Ovary (tissue), 9 donors: ENCODE measurements around the gene IL1RAPL2. TPM values are rescaled to one million over a fixed set of nuclear protein-coding genes. Genes with fewer than 3 reads are reported as not detected.

Source experiments
- DNase-seq, 5 donors: peaks; one replicate each; pipeline ENCODE4 v3.0.0-alpha.2; 2019 to 2020
- H3K27ac ChIP-seq, 2 donors: fragments of 200-600 bp; one replicate each; pipeline versions ENCODE4 v1.5.1 to v1.8.0; 2019 to 2022
- H3K27me3 ChIP-seq: fragments of 200-600 bp; one replicate; pipeline ENCODE4 v1.8.0; 2022
- H3K36me3 ChIP-seq: fragments of 200-600 bp; sonication (generic); one replicate; pipeline ENCODE4 v1.5.1; 2019
- H3K4me1 ChIP-seq: one replicate; pipeline ENCODE4 v1.8.1; 2013; ENCODE audit warnings: mild to moderate bottlenecking, moderate library complexity; ENCODE audit not compliant: insufficient read depth
- H3K4me3 ChIP-seq: fragments of 200-600 bp; sonication (generic); one replicate; pipeline ENCODE4 v1.5.1; 2017
- H3K9me3 ChIP-seq, 2 donors: fragments of 200-600 bp in 1 of 2; sonication (generic) in 1 of 2; one replicate each; pipeline versions ENCODE4 v1.5.1 to v1.8.1; 2013 to 2019; ENCODE audit warnings: mild to moderate bottlenecking in 1 of 2, moderate library complexity in 1 of 2
- EP300 ChIP-seq: sonication (generic); formaldehyde crosslinking; IDR thresholded peaks from one replicate; pipeline ENCODE4 v1.6.1; 2017; ENCODE audit warnings: antibody characterized with exemption
- POLR2A ChIP-seq: fragments of 450-650 bp; IDR thresholded peaks from one replicate; pipeline ENCODE4 v1.6.1; 2017; ENCODE audit warnings: antibody characterized with exemption, mild to moderate bottlenecking, moderate library complexity
- WGBS, 3 donors: extraction: QIAGEN DNeasy Blood & Tissue Kit in 1 of 3; methylation state at CpG; one replicate each; pipeline versions ENCODE4 v1.1.5 to v1.1.7; 2013 to 2017; 5-methylcytosine and 5-hydroxymethylcytosine counted together
- intact Hi-C, 4 donors: fragments of 100-400 bp; cut with DNase I; formaldehyde crosslinking; loops; one replicate each; pipeline versions ENCODE4 v1.11.0 to v1.15.1; 2022 to 2023
- polyA plus RNA-seq, 2 donors: library from polyadenylated mRNA; stranded (reverse); fragments of 200-250 nt in 1 of 2; fragments of 350-450 nt in 1 of 2; fragmentation: Illumina TruSeq in 1 of 2; extraction: RNeasy Lipid Tissue Mini Kit (QIAGEN cat#74804) in 1 of 2; gene quantifications; one replicate each; pipeline ENCODE4 v1.2.3, GENCODE V29; 2013 to 2014
- total RNA-seq, 7 donors: library from RNA; depleted of rRNA in 2 of 7; stranded (reverse); fragments of >200 nt in 2 of 7; fragmentation: NEBNext Ultra II Directional in 3 of 7; extraction: Animal tissue kit (Norgen Biotek cat#: 25700) in 3 of 7; gene quantifications; one replicate each; pipeline versions ENCODE4 v1.1.0 to v1.2.4, GENCODE V29; 2016 to 2023
- TF ChIP-seq, protein P1 (sequence below), 3 donors: fragments of 450-650 bp in 2 of 3; fragments of 200-600 bp in 1 of 3; IDR thresholded peaks; one replicate each; pipeline versions ENCODE4 v1.5.1 to v1.8.0; 2016 to 2022; ENCODE audit warnings: antibody characterized with exemption in 3 of 3, mild to moderate bottlenecking in 1 of 3
- donor health status: DM: no; HTN: no; CAD: no; lungs with moderate emphysema.
- donor health status: DM: no; HTN: no; CAD: no.
- donor health status: Bipolar disorder and iron deficiency.
- donor health status: DM: yes; HTN: yes; CAD: no.
- donor health status: DM: no; HTN: no; CAD: no.
- donor health status: DM: yes; HTN: yes; CAD: no.

The IL1RAPL2 gene
- total and polyA plus RNA-seq, 9 donors, result 0.08 to 1.1 (median 0.32) TPM; not detected in 3

DNA sequence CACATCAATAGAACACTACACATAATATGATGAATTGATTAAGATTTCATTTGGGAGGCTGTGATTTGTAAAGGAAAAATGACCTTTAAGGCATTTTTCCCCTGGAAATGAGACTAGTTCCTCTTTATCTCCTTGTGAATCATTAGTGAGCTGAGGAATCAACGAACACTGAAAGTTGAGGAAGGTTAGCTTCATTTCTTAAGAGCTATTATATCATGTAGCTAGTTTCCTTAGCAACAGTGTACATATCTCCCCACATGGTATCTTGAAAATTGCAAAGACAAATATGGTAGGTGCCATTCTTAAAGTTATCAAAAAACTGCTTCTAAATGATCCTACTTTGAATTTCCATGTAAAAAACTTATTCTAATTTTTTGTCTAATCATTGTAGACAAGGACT lies 1128.8 kb downstream of the IL1RAPL2 start:
- H3K9me3 ChIP-seq, result no peaks in the 10 kb centered on the region
- no peak overlapping the region for H3K27ac ChIP-seq
- H3K4me1 ChIP-seq, result no peaks in the 10 kb centered on the region
- no peaks in the 10 kb centered on the region for H3K27me3 ChIP-seq
- no peak overlapping the region for H3K4me3 ChIP-seq
- intact Hi-C loops, result no loop called here
- 48 to 50% (median 49%) methylated on average over 1 of the region's 1 CpG for WGBS, 3 donors
- TF ChIP-seq POLR2A (no peak), EP300 (no peak)
- TF ChIP-seq, protein P1, sequence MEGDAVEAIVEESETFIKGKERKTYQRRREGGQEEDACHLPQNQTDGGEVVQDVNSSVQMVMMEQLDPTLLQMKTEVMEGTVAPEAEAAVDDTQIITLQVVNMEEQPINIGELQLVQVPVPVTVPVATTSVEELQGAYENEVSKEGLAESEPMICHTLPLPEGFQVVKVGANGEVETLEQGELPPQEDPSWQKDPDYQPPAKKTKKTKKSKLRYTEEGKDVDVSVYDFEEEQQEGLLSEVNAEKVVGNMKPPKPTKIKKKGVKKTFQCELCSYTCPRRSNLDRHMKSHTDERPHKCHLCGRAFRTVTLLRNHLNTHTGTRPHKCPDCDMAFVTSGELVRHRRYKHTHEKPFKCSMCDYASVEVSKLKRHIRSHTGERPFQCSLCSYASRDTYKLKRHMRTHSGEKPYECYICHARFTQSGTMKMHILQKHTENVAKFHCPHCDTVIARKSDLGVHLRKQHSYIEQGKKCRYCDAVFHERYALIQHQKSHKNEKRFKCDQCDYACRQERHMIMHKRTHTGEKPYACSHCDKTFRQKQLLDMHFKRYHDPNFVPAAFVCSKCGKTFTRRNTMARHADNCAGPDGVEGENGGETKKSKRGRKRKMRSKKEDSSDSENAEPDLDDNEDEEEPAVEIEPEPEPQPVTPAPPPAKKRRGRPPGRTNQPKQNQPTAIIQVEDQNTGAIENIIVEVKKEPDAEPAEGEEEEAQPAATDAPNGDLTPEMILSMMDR (IDR thresholded peaks at IDR 0.05), result no peak
- no peak for DNase-seq
- no peaks in the 10 kb centered on the region for H3K36me3 ChIP-seq

DNA sequence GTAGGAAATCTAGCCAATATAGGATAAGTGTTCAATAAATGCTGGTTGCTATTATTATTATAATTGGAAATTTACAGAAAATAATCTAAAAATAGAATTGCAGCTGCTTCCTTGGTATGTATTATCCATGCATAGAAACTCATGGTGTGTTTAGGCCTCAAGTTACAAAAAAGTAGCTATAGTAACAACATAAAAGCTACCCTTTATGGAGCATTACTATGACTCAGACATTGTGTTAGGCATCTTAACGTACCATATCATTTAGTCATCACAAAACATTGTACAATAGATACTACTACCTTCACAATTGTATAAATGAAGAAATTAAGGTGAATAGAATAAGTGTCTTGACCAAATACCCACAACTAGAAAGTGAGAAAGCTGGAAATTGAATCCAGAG lies 1129.5 kb downstream of the IL1RAPL2 start:
- WGBS, 3 donors, result 48 to 64% (median 51%) methylated on average over 1 of the region's 1 CpG
- no peak overlapping the region for H3K4me3 ChIP-seq
- H3K27me3 ChIP-seq, result no peaks in the 10 kb centered on the region
- TF ChIP-seq, protein P1 (IDR thresholded peaks at IDR 0.05), result no peak
- TF ChIP-seq EP300 (no peak), POLR2A (no peak)
- H3K36me3 ChIP-seq, result no peaks in the 10 kb centered on the region
- H3K4me1 ChIP-seq, result no peaks in the 10 kb centered on the region
- H3K9me3 ChIP-seq, result no peaks in the 10 kb centered on the region
- DNase-seq, result no peak
- H3K27ac ChIP-seq, result no peak overlapping the region
- intact Hi-C loops, result no loop called here

DNA sequence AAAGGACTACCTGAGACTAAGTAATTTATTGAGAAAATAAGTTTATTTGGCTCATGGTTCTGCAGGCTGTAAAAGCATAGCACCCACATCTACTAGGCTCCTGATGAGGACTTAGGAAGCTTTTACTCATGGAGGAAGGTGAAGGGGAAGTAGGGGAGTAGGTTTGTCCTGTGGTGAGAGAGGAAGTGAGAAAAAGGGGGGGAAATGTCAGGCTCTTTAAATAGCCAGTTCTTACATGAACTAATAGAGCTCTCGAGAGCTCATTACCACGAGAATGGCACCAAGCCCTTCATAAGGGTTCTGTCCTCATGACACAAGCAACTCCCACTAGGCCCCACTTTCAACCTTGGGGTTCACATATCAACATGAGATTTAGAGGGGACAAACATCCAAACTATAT lies 1130.9 kb downstream of the IL1RAPL2 start:
- no peak for DNase-seq
- H3K27me3 ChIP-seq, result no peaks in the 10 kb centered on the region
- WGBS, 3 donors, result 70 to 78% (median 77%) methylated on average over 2 of the region's 2 CpGs
- H3K4me1 ChIP-seq, result no peaks in the 10 kb centered on the region
- no peaks in the 10 kb centered on the region for H3K36me3 ChIP-seq
- TF ChIP-seq POLR2A, result no peak
- TF ChIP-seq EP300, result no peak
- TF ChIP-seq, protein P1 (IDR thresholded peaks at IDR 0.05), result no peak
- H3K4me3 ChIP-seq, result no peak overlapping the region
- H3K9me3 ChIP-seq, result no peaks in the 10 kb centered on the region
- intact Hi-C loops, result no loop called here
- no peak overlapping the region for H3K27ac ChIP-seq

DNA sequence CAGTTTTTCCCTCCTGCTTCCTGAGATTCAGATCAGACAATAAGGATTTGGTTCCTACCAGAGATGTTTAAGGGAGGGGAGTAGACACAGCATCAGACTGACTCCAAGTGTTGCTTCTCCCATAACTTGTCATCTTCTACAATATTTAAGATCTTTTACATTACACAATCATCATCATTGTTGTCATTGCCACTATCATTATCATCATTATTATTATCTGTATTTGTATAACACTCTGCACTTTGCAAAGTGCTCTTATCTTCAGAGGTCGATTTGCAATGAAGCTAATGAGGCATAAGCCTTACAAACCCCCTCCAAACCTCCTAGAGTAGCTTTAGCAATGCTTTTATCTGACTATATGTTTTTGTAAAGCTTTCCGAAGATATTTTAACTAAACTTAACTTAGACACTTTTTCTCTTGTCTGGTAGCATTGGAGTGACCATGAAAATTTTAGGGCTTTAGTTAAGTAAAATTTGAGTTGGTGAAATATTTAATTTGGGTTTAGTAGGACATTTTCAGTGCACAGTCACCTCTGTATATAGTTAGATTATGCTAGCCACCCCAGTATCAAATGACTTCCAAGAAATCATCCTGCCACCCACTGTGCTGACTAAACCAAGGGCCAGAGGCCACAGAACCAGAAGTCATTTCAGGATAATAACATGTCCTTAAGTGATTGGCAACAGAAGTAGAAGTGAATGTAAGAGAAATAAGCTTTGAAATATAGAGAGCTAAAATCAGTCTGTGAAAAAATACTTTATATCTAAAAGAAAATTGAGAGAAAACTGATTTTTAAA lies 1132.2 kb downstream of the IL1RAPL2 start:
- no peak overlapping the region for H3K27ac ChIP-seq
- DNase-seq, result no peak
- 26 to 42% (median 37%) methylated on average over 2 of the region's 2 CpGs for WGBS, 3 donors
- TF ChIP-seq POLR2A, result no peak
- TF ChIP-seq, protein P1 (IDR thresholded peaks at IDR 0.05), result no peak
- no peak for TF ChIP-seq EP300
- intact Hi-C loops, result no loop called here
- no peaks in the 10 kb centered on the region for H3K36me3 ChIP-seq
- no peaks in the 10 kb centered on the region for H3K27me3 ChIP-seq
- no peak overlapping the region for H3K4me3 ChIP-seq
- H3K4me1 ChIP-seq, result no peaks in the 10 kb centered on the region
- no peaks in the 10 kb centered on the region for H3K9me3 ChIP-seq
